Thymus (tissue), 11 donors: ENCODE data around the gene NME9. TPM values are rescaled to one million over a fixed set of nuclear protein-coding genes. Genes with fewer than 3 reads are reported as not detected.

Source experiments
- DNase-seq, 9 donors: peaks; one replicate each; pipeline ENCODE4 v3.0.0-alpha.2; 2013; ENCODE audit warnings: low spot score in 9 of 9, low read depth in 6 of 9, missing footprints in 1 of 9
- H3K27ac ChIP-seq, 2 donors: one replicate each; pipeline ENCODE4 v1.5.1; 2013; ENCODE audit warnings: control low read depth in 1 of 2, low read depth in 1 of 2, low read length in 1 of 2, mild to moderate bottlenecking in 1 of 2, moderate library complexity in 1 of 2
- H3K27me3 ChIP-seq, 2 donors: one replicate each; pipeline ENCODE4 v1.5.1; 2013; ENCODE audit warnings: low read length in 1 of 2; ENCODE audit not compliant: control insufficient read depth in 2 of 2, insufficient read depth in 1 of 2
- H3K36me3 ChIP-seq, 2 donors: one replicate each; pipeline ENCODE4 v1.5.1; 2013; ENCODE audit warnings: low read length in 1 of 2, mild to moderate bottlenecking in 1 of 2, moderate library complexity in 1 of 2; ENCODE audit not compliant: control insufficient read depth in 2 of 2, insufficient read depth in 2 of 2
- H3K4me1 ChIP-seq, 2 donors: one replicate each; pipeline ENCODE4 v1.5.1; 2013; ENCODE audit warnings: low read length in 2 of 2; ENCODE audit not compliant: control insufficient read depth in 2 of 2, insufficient read depth in 2 of 2
- H3K4me3 ChIP-seq, 2 donors: one replicate each; pipeline ENCODE4 v1.5.1; 2013; ENCODE audit warnings: low read length in 2 of 2, control low read depth in 1 of 2, mild to moderate bottlenecking in 1 of 2
- H3K9me3 ChIP-seq, 2 donors: one replicate each; pipeline ENCODE4 v1.5.1; 2013; ENCODE audit warnings: low read length in 1 of 2, mild to moderate bottlenecking in 1 of 2; ENCODE audit not compliant: control insufficient read depth in 2 of 2, insufficient read depth in 1 of 2
- WGBS: extraction: QIAGEN DNeasy Blood & Tissue Kit; methylation state at CpG from one replicate; pipeline ENCODE4 v1.1.7; 2013; 5-methylcytosine and 5-hydroxymethylcytosine counted together
- polyA plus RNA-seq: library from polyadenylated mRNA; stranded (reverse); fragments of 200-250 nt; gene quantifications from one replicate; pipeline ENCODE4 v1.2.3, GENCODE V29; 2013
- total RNA-seq: library from RNA; stranded (reverse); fragments of 120-200 nt; gene quantifications from one replicate; pipeline ENCODE4 v1.2.4, GENCODE V29; 2013
- donor health status: healthy.

Gene NME9
- total and polyA plus RNA-seq, 2 donors: 0.42 to 1.5 TPM

DNA sequence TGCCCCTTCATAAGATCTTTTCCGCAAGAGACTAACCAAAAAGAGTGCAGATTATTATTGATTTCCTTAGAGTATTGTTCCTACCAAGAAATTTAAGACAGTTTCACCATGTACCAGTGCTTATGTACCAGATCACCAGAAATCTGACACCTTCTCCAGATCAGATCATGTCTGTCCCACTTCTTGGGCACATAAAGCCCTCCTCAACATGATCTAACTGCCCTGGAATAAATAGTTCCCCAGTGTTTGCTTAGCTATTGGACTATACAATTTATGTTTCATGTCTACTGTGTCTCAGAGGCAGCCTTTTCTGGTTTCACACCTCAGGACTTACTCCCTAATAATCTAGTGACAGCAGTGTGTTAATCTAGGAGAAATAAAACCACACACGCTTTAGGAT, 46.8 kb downstream of the NME9 start:
- no peak for DNase-seq
- no peak overlapping the region for H3K4me3 ChIP-seq
- H3K9me3 ChIP-seq: no peaks in the 10 kb centered on the region
- H3K4me1 ChIP-seq: no peaks in the 10 kb centered on the region
- no peaks in the 10 kb centered on the region for H3K27me3 ChIP-seq
- over 99% methylated on average over 2 of the region's 2 CpGs for WGBS
- peaks cover 30 to 31% of the 10 kb centered on the region in 2 donors for H3K36me3 ChIP-seq
- no peak overlapping the region for H3K27ac ChIP-seq

DNA sequence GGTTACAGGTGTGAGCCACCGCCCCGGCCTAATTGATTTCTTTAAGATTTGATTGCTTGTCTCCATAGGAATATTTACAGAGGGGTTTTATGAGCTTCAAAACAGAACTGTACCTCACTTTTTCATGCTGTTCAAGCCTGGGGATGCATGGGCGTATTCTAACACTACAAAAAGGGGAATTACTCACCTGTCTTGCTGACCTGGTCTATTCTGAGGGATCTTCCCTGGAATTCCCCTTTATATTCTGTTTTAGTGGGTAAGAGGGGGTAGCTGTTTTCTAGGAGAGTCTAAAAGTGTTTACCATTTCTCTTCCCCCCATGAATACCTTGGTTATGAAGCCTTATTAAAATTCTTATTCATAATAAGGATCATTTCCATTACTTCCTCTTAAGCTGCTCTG, 48.1 kb downstream of the NME9 start:
- over 99% methylated on average over 3 of the region's 3 CpGs for WGBS
- Histone ChIP-seq H3K27ac (no peak overlapping the region), H3K36me3 (peaks cover 26% of the 10 kb centered on the region in 2 donors)

DNA sequence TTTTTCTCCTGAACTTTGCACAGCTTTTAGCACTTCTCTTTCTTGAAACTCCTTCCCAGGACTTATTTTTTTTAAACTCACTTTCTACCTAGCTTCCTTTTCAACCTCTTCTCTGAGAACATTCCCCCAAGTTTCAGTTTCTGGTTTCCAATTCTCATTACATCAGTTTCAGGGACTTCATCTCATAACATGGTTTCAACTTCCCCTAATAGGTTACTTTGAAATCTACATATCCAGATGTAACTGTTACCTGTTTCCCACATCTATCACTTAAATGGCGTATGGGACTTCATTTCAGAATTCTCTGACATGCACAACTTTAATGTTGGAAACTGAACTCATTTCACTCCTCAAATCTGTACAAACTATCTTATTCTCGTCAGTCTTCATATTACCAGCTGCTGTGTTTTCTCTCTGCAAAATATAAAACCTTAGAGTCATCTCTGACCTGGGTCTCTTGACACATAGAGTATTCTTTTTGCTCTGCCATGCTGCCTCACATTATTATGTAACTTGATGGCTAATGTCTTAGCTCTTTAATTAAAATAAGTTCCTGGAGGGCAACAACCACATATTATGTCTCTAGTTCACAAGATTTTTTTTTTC, 58.4 kb downstream of the NME9 start:
- 96% methylated on average over 2 of the region's 2 CpGs for WGBS
- no peaks in the 10 kb centered on the region for H3K4me1 ChIP-seq
- H3K27me3 ChIP-seq: no peaks in the 10 kb centered on the region
- no peak overlapping the region for H3K4me3 ChIP-seq
- peaks cover 15 to 58% of the 10 kb centered on the region in 2 donors for H3K36me3 ChIP-seq
- no peaks in the 10 kb centered on the region for H3K9me3 ChIP-seq
- DNase-seq: peak in 1 of 9 donors; percentile 9
- H3K27ac ChIP-seq: no peak overlapping the region

More for the DNA sequence above, 48.1 kb downstream of the NME9 start:
- Histone ChIP-seq H3K4me1 (no peaks in the 10 kb centered on the region), H3K9me3 (no peaks in the 10 kb centered on the region), H3K4me3 (no peak overlapping the region), H3K27me3 (no peaks in the 10 kb centered on the region)
- DNase-seq: no peak

DNA sequence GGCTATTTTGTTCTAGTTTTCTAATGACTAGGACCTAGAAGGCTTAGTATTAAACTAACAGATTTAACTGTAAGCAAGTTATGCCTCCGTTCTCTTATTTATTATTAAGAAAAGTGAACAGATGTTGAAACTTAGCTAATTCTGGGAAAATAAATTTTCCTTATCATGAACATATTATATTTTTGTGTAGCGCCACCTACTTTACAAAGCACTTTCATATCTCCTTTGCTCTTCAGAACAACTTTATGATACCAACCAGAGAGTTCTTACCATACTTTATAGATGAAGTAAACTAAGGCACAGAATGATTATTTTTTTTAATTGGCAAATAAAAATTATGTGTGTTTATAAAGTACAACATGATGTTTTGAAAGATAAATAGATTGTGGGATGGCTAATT, 59.4 kb downstream of the NME9 start:
- H3K27ac ChIP-seq: no peak overlapping the region
- H3K36me3 ChIP-seq: peaks cover 21 to 58% of the 10 kb centered on the region in 2 donors
- no peaks in the 10 kb centered on the region for H3K27me3 ChIP-seq
- 98% methylated on average over 2 of the region's 2 CpGs for WGBS
- H3K9me3 ChIP-seq: no peaks in the 10 kb centered on the region
- H3K4me1 ChIP-seq: no peaks in the 10 kb centered on the region
- no peak overlapping the region for H3K4me3 ChIP-seq
- no peak for DNase-seq

DNA sequence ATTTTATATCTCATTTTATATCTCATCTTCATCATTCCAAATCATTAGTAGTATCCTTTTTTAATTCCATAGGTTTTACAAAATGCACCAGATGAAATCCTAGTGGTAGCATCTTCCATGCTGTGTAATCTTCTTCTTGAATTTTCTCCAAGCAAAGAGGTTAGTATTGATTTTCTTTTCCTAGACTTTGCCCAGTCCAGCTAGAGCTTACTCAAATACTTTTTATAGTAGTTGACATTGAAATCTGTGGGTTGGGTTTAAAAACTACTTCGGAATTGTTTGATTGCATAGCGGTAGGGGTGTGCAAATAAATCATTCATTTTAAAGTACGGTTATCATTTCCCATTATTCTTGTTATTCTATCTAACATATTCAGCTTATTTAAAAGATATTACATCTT, 62.6 kb downstream of the NME9 start:
- Histone ChIP-seq H3K36me3 (peaks cover 13 to 38% of the 10 kb centered on the region in 2 donors), H3K9me3 (no peaks in the 10 kb centered on the region), H3K4me3 (no peak overlapping the region), H3K27me3 (no peaks in the 10 kb centered on the region), H3K27ac (no peak overlapping the region), H3K4me1 (no peaks in the 10 kb centered on the region)
- 98% methylated on average over 3 of the region's 3 CpGs for whole genome bisulfite sequencing
- DNase-seq: no peak

DNA sequence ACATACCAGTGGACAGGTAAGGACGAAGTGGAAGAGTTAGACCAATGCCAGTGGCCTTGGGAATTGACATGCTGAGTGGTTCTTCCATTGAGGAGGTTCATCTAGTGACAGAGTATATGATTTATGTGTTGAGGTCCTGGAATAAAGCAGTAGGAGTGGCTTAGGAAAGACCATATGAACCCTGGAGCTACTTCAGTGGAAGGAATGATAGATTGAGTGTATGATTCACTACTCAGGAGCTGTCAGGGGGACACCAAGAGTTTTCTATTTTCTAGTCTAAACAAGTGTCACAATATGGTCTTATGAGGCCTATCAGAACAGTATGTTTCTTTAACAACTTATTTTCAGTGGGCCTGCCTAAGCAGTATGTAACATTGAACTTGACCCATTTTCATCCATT, 63.9 kb downstream of the NME9 start:
- H3K27me3 ChIP-seq: no peaks in the 10 kb centered on the region
- no peaks in the 10 kb centered on the region for H3K9me3 ChIP-seq
- no peak for DNase-seq
- no peak overlapping the region for H3K27ac ChIP-seq
- WGBS: 100% methylated on average over 1 of the region's 1 CpG
- H3K4me1 ChIP-seq: no peaks in the 10 kb centered on the region
- no peak overlapping the region for H3K4me3 ChIP-seq
- H3K36me3 ChIP-seq: peaks cover 15 to 27% of the 10 kb centered on the region in 2 donors

DNA sequence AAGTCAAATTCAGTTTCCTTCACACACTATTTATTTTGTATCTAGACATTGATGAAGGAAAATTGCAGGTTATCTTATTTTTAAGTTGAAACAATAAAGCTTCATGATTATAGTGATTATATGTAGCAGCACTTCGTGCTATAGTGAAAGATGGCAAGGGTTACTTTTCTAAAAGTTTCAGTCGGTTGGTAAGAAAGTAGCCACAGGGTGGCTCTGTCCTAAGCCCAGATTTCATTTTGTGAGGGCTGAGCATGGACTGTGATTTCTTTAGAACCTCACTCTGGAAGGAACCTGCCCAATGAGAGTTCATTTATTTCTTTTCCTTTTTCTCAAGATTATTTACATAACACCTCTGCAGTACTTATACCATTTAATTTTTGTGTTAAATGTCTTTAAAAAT, 66.5 kb downstream of the NME9 start:
- no peaks in the 10 kb centered on the region for H3K27me3 ChIP-seq
- no peak overlapping the region for H3K4me3 ChIP-seq
- DNase-seq: no peak
- H3K4me1 ChIP-seq: no peaks in the 10 kb centered on the region
- H3K27ac ChIP-seq: no peak overlapping the region
- H3K36me3 ChIP-seq: peaks cover 15 to 25% of the 10 kb centered on the region in 2 donors
- 89% methylated on average over 2 of the region's 2 CpGs for WGBS
- no peaks in the 10 kb centered on the region for H3K9me3 ChIP-seq

DNA sequence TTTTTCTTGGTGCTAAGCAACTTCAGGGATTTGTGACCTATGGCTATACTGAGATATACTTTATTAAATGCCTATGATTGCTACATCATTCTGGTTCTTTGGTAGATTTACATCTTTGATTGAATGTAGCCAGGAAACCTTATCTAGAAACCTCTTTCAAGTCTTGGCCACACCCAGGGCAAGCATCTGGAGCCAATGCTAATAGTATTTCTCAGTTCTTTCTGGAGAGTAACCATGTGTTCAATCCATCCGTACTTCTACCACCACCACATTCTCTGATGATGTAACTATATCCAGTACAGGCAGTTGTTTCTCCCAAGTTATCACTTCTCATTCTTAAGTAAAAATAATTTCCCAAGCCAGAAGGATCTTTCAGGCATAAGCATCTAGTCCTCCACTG, 69.0 kb downstream of the NME9 start:
- no peak for DNase-seq
- WGBS: 100% methylated on average over 1 of the region's 1 CpG
- Histone ChIP-seq H3K27me3 (no peaks in the 10 kb centered on the region), H3K4me3 (no peak overlapping the region), H3K27ac (no peak overlapping the region), H3K9me3 (no peaks in the 10 kb centered on the region), H3K36me3 (peaks cover 5 to 22% of the 10 kb centered on the region in 2 donors), H3K4me1 (no peaks in the 10 kb centered on the region)

DNA sequence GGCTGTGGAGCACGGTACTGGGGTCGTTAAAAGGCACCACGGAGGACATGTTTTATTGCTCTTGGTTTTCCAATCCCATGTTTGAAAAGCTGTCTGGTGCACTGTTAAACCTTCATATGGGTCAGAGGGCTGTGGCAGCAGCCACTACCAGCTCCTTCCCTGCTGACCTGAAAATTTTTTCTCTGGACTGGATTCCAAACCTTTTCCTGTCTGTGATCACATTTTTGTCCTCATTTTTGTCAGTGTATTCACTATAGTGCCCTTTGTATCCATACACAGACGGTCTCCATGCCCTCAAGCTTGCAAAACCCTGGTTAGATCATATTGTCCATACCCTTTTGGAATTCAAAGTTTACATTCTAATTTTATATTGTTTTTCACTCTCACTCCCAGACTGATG, 70.5 kb downstream of the NME9 start:
- Histone ChIP-seq H3K4me1 (no peaks in the 10 kb centered on the region), H3K27me3 (no peaks in the 10 kb centered on the region), H3K4me3 (no peak overlapping the region), H3K9me3 (no peaks in the 10 kb centered on the region), H3K27ac (no peak overlapping the region), H3K36me3 (peaks cover 4 to 10% of the 10 kb centered on the region in 2 donors)
- no peak for DNase-seq
- 98% methylated on average over 4 of the region's 4 CpGs for WGBS
